ENCODE results near the gene KRT33A.

Gene KRT33A

GRCh38 chr17:41301204-41301790, 49.3 kb downstream of the KRT33A start:
- no peak for DNase-seq

- DNase-seq, result no peak
Measured at GRCh38 chr17:41298458-41299135, 52.0 kb downstream of the KRT33A start.

DNA sequence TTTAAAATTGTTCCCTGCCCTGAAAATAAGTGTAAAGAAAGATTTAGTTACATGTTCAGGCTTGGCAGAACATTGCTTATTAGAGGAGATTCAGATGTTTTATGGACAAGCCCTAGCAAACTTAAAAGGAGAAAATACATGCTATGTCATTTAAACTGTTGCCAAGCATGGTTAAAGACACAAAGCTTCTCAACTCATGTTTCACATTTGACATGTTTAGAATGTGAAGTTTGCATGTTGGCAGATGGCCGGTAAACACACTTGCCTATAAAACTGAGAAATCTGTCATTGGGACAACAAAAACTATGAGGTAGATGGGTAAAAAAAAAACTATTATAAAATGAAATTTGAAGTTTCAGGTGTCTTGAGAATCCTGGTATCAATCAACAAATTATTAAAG, 53.8 kb downstream of the KRT33A start:
- no peak for DNase-seq
